ENCODE results near the gene ADD1.

Gene ADD1

GRCh38 chr4:2834001-2834921 is 9.4 kb upstream of the ADD1 start:
- no peak for DNase-seq (ENCODE audit: low spot score)

- DNase-seq (ENCODE audit: low spot score), result no peak
These were observed 7.7 kb upstream of the ADD1 start for GRCh38 chr4:2835978-2836377.

- DNase-seq (ENCODE audit: low spot score), result no peak
These were observed 7.2 kb upstream of the ADD1 start for GRCh38 chr4:2836391-2836859.

- no peak for DNase-seq (ENCODE audit: low spot score)
These were observed 6.3 kb upstream of the ADD1 start for GRCh38 chr4:2837110-2837903.

- DNase-seq (ENCODE audit: low spot score), result no peak
These were observed 5.6 kb upstream of the ADD1 start for GRCh38 chr4:2837904-2838496.

- no peak for DNase-seq (ENCODE audit: low spot score)
These were observed 4.6 kb upstream of the ADD1 start for GRCh38 chr4:2839060-2839459.

DNA sequence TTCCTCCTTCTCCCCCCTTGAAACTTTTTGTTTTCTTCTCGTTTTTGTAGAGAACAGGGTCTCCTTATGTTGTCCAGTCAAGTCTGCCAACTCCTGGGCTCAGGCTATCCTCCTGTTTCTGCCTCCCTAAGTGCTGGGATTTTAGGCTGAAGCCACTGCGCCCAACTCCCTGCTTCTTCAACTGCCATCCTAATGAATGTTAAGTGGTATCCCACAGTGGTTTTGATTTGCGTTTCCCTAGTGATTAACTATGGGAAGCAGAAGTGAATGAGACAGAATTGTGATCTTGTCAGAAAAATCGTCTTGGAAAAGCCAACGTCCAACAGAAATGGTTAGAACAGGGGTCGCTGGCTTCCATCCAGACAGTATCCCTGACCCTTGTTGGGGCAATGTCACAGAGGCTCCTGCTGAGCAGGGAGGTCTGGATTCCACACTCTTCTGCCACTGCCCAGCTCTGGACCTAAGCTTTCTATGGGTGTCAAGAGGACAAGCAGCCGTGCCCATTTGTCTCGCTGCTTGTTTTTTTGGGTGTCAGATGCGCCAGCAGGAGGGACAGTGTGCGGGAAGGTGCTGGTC is 869 bp upstream of the ADD1 start:
- DNase-seq (ENCODE audit: low spot score), result peak; percentile 43

GRCh38 chr4:2843941-2844584 is 419 bp downstream of the ADD1 start:
- peak; percentile 34 for DNase-seq (ENCODE audit: low spot score)

DNA sequence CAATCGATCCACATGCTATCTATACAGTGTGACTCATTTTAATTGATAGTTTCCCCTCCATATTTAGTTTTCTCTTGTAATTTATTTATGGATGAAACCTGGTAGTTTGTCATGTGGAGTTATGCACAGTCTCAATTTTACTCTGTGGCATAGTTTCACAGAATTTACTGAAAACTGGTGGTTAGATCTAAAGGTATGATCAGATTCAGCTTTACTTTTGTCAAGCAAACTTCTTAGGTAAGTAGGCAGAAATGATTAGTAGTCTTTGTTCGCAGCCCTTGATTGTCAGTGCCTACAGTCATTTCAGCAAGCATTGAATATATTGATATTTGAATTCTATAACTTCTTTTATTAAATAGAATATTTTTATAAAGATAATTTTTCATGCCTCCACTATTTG is 2.5 kb downstream of the ADD1 start:
- no peak for DNase-seq (ENCODE audit: low spot score)

- DNase-seq (ENCODE audit: low spot score), result no peak
These were observed 3.7 kb downstream of the ADD1 start for GRCh38 chr4:2847302-2847871.

DNA sequence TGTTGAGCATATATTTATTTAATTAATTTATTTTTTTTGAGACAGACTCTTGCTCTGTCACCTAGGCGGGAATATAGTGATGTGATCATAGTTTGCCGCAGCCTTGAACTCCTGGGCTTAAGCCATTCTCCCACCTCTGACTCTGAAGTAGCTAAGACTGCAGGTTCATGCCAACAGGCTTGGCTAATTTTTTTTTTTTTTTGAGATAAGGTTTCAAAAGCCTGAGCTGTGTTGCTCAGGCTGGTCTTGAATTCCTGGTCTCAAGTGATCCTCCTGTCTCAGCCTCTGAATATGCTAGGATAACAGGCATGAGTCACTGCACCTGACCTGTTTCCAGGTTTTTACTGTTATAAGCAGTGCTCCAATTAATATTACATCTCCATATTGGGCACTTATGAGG is 4.8 kb downstream of the ADD1 start:
- DNase-seq (ENCODE audit: low spot score), result peak; percentile 66

DNA sequence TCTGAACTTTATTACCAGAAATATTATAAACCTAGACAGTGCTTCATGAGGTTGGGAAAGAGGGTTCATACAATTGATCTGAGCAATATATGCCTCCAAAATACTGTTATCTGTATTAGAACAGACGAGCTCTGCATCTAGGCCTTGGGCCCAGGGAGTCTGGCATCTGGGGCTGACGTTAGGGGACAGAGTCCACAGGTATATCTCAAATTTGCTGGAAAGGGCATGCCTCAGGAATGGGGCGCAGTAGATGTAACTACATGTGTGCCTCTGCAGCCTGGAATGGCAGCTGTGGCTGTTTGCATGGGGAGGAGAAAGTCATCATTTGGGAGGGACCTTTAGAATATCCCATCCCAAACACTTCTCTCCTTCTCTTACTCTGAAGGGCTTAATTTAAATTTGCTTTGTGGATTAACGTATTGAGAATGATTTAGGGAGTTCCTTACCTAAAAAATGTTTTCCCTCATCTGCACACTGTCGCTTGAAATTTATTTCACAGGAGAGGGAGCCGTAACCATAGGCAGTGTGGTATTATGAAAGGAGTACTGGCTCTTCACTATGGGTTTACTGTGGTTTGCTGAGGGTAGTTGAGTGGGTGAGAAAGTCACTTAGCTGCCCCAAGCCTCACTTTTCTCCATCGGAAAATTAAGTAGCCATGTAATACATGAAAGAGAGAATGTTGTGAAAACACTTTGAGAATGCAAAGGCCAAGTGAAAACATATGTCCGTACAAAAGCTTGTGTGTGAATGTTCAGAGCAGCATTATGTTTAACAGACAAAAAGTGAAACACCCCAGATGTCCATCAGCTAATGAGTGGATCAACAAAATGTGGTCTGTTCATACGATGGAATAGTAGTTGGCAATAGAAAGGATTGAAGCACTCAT is 5.9 kb downstream of the ADD1 start:
- DNase-seq (ENCODE audit: low spot score), result no peak

DNA sequence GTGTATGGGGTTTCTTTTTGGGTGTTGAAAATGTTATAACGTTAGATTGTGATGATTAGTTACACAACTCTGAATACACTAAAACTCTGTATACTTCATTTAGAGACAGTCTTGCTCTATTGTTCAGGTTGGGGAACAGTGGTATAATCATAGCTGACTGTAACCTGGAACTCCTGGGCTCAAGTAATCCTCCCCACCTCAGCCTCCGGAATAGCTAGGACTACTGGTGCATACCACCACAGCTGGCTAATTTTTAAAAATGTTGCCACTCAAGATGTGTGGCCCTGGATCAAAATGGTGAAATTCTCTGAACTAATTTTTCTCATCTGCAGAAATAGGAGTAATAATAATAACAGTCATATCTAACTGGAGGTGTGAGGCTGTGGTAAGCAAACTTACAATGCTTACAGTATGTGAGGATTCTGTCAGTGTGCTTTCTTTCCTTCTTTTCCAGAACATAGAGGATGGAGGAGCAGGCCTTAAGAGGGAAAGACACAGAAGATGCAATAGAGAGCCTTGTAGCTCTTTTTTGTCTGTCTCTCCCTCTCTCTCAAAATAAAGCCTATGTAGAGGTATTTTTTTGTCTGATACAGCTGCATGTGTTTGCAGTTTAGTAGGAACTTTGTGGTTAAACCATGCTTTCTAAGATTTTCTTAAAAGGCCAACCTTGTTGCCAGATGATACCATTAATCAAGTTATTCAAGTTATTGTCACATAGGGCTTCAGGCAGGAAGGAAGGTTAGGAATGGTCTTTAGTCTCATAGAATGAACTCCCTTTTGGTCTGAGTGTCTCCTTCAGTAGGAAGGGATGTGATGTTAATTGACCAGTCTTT is 7.5 kb downstream of the ADD1 start:
- peak; percentile 57 for DNase-seq (ENCODE audit: low spot score)

DNA sequence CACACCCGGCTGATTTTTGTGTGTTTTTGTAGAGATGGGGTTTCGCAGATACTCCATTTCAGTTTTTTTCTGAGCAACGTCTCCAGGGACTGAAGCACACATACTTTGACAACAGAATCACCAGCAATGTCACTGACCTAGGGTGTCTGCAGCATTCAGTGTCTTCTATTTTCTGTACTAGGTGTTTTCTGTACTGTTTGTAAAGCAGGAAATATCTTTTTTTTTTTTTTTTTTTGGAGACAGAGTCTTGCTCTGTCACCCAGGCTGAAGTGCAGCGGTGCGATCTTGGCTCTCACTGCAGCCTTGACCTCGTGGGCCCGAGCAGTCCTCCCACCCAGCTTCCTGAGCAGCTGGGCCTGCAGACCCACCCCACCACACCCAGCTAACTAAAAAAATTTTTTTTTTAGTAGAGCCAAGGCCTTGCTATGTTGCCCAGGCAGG is 8.9 kb downstream of the ADD1 start:
- peak; percentile 12 for DNase-seq (ENCODE audit: low spot score)

DNA sequence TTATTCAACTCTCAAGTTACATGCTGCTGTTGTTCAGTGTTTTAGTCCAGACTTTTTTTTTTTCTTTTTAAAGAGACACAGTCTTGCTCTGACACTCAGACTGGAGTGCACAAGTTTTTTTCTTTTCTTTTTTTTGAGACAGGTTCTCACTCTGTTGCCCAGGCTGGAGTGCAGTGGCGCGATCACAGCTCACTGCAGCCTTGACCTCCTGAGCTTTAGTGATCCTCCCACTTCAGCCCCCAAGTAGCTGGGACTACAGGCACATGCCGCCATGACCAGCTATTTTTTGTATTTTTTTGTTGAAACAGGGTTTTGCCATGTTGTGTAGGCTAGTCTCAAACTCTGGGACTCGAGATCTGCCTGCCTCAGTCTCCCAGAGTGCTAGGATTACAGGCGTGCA is 11.9 kb downstream of the ADD1 start:
- no peak for DNase-seq (ENCODE audit: low spot score)

DNA sequence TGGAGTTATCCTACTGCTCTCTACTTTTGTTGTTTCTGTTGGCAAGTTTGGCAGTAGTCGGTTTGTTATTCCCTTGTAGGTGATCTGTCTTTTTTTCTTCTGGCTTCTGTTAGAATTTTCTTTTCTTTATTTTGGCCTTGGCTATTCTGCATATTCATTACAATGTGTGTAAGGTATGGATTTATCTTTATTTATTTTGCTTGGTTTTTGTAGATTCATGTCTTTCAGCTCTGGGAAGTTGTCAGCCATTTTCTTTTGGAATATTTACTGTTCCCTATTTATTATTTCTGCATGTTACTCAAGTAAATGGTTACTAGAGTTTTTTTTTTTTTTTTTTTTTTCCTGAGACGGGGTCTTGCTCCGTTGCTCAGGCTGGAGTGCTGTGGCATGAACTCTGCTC is 12.6 kb downstream of the ADD1 start:
- no peak for DNase-seq (ENCODE audit: low spot score)

DNA sequence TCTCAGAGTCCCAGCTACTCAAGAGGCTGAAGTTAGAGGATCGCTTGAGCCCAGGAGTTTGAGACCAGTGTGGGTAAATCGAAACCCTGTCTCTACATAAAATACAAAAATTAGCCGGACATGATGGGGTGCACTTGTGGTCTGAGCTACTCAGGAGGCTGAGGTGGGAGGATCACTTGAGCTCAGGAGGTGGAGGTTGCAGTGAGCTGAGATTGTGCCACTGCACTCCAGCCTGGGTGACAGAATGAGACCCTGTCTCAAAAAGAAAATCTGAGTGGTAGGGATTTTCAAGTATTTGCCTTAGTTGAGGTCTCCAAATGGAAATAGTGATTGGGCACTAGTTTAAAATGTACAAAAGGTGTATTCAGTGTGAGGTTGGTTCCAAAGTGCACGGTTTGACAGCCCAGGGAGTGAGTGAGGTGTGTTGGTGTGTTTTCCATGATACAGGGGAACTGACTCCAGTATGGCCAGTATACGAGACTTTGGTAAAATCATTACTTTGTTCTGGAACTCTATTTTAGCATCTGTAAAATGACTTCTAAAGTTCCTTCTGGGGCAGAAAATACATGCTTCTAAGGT is 13.8 kb downstream of the ADD1 start:
- no peak for DNase-seq (ENCODE audit: low spot score)

GRCh38 chr4:2858451-2859217 is 15.0 kb downstream of the ADD1 start:
- DNase-seq (ENCODE audit: low spot score), result no peak

Measured in kidney tubule cell (primary cell).